SK-N-SH treated with all-trans-retinoic acid at 6 μM for 48 hours (cell line): ENCODE measurements around the gene CD47.

Source experiments
- ZC3H10 ChIP-seq: fragments of 250-450 bp; sonication (Bioruptor Pico); IDR thresholded peaks from 2 replicates; pipeline ENCODE4 v1.5.1; 2021; ENCODE audit warnings: mild to moderate bottlenecking, moderate library complexity
- TF ChIP-seq, protein P1 (sequence below): fragments of 250-450 bp; sonication (Bioruptor Pico); IDR thresholded peaks from 2 replicates; pipeline ENCODE4 v1.5.1; 2020; ENCODE audit warnings: low read depth, mild to moderate bottlenecking, moderate library complexity

DNA sequence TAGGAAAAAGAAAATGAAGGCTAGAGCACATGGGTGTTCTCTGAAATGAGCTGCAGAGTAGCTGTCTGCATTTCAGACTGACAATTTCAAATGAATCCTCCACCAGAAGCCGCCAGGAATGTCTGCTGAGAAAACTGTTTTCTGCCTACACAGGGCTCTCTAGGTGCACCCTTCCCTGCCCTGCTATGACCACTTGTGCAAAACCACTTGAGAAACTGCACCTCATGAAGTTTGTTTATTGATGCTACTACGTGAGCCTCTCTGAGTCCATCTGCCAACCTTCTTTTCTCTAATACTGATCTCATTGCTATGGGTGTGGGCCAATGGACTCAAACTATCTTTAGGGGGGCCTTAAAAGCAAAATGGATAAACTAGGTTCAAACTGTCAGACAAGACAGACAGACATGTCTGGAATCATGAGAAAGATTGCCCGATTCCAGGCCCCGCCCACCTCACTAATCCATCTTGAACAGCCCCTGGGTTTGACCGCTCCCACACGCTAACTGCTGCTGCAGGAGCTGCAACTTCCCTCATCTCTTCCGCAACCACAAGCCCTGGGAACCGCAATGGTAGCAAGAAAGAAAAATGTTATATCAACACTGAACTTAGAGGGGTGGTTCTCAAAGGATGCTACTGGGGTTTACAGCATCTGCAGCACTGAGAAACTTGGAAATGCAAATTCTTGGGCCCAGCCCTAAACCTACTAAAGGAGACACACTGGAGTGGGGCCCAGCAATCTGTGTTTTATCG, 9.0 kb upstream of the CD47 start:
- TF ChIP-seq ZC3H10 (CRISPR knock-in tag), result no peak
- TF ChIP-seq, protein P1, sequence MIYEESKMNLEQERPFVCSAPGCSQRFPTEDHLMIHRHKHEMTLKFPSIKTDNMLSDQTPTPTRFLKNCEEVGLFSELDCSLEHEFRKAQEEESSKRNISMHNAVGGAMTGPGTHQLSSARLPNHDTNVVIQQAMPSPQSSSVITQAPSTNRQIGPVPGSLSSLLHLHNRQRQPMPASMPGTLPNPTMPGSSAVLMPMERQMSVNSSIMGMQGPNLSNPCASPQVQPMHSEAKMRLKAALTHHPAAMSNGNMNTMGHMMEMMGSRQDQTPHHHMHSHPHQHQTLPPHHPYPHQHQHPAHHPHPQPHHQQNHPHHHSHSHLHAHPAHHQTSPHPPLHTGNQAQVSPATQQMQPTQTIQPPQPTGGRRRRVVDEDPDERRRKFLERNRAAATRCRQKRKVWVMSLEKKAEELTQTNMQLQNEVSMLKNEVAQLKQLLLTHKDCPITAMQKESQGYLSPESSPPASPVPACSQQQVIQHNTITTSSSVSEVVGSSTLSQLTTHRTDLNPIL, result no peak
